Testis (tissue), 2 donors: Measurements from ENCODE around the gene DISC1.

Experiments used
- CTCF ChIP-seq, 3 experiments: fragments of 450-650 bp in 2 of 3; fragments of 200-600 bp in 1 of 3; sonication (generic) in 1 of 3; IDR thresholded peaks; one replicate each; pipeline ENCODE4 v1.5.1; 2016 to 2019; ENCODE audit warnings: antibody characterized with exemption in 3 of 3, mild to moderate bottlenecking in 2 of 3, moderate library complexity in 1 of 3
- POLR2A ChIP-seq: fragments of 450-650 bp; IDR thresholded peaks from one replicate; pipeline ENCODE4 v1.6.1; 2017; ENCODE audit warnings: antibody characterized with exemption, mild to moderate bottlenecking, moderate library complexity

GRCh38 chr1:231584921-231585320 is 41.7 kb upstream of the DISC1 start:
- TF ChIP-seq CTCF (IDR thresholded peaks at IDR 0.05) = no peak
- TF ChIP-seq POLR2A = no peak
